CD4-positive, CD25-positive, alpha-beta regulatory T cell (primary cell): ENCODE results near the gene WDFY4. TPM values are rescaled to one million over a fixed set of nuclear protein-coding genes. Genes with fewer than 3 reads are reported as not detected.

Experiments
- ATAC-seq, 2 donors: fragments of 150-1000 bp; cut with Tn5 transposase; one replicate each; pipeline ENCODE4 v1.10.0; 2021; ENCODE audit warnings: low read depth in 2 of 2, moderate number of reproducible peaks in 2 of 2, moderate library complexity in 1 of 2
- DNase-seq, 3 donors: peaks; one replicate each; pipeline versions ENCODE4 v3.0.0 to v3.0.0-alpha.2; 2012 to 2022; ENCODE audit warnings: mixed read lengths in 1 of 3
- H3K27ac ChIP-seq: one replicate; pipeline ENCODE4 v1.7.0; 2013; ENCODE audit warnings: mild to moderate bottlenecking, low read length; ENCODE audit not compliant: insufficient read depth, poor library complexity, severe bottlenecking
- H3K27me3 ChIP-seq: one replicate; pipeline ENCODE4 v1.7.0; 2013; ENCODE audit warnings: low read length; ENCODE audit not compliant: control insufficient read depth, insufficient read depth
- H3K36me3 ChIP-seq: one replicate; pipeline ENCODE4 v1.7.0; 2013; ENCODE audit warnings: mild to moderate bottlenecking, low read length, moderate library complexity; ENCODE audit not compliant: control insufficient read depth, insufficient read depth
- H3K4me1 ChIP-seq: 2 replicates; pipeline ENCODE4 v1.7.0; 2013; ENCODE audit warnings: mild to moderate bottlenecking, low read length; ENCODE audit not compliant: insufficient read depth, control insufficient read depth, poor library complexity, severe bottlenecking
- H3K4me3 ChIP-seq: one replicate; pipeline ENCODE4 v1.7.0; 2013; ENCODE audit warnings: low read depth, mild to moderate bottlenecking, low read length, moderate library complexity
- H3K9me3 ChIP-seq, 2 experiments: 1 replicate in 1 of 2; 2 replicates in 1 of 2; pipeline ENCODE4 v1.7.0; 2013; ENCODE audit warnings: low read length in 2 of 2, mild to moderate bottlenecking in 1 of 2, moderate library complexity in 1 of 2; ENCODE audit not compliant: control insufficient read depth in 2 of 2
- H3K27ac Mint-ChIP-seq, 3 donors: one replicate each; pipeline ENCODE4 v1.8.0; 2020 to 2022; ENCODE audit warnings: mild to moderate bottlenecking in 3 of 3, mixed read lengths in 3 of 3, moderate library complexity in 2 of 3
- H3K27me3 Mint-ChIP-seq: one replicate; pipeline ENCODE4 v1.8.0; 2022; ENCODE audit warnings: mild to moderate bottlenecking, mixed read lengths
- H3K36me3 Mint-ChIP-seq: one replicate; pipeline ENCODE4 v1.8.0; 2020; ENCODE audit warnings: mixed read lengths
- H3K4me1 Mint-ChIP-seq, 4 donors: one replicate each; pipeline ENCODE4 v1.8.0; 2020 to 2022; ENCODE audit warnings: mixed read lengths in 4 of 4, mild to moderate bottlenecking in 1 of 4
- H3K4me3 Mint-ChIP-seq, 4 donors: one replicate each; pipeline ENCODE4 v1.8.0; 2020 to 2022; ENCODE audit warnings: mild to moderate bottlenecking in 4 of 4, mixed read lengths in 4 of 4, moderate library complexity in 3 of 4
- H3K9me3 Mint-ChIP-seq, 7 donors: one replicate each; pipeline ENCODE4 v1.8.0; 2020 to 2022; ENCODE audit warnings: mixed read lengths in 7 of 7, mild to moderate bottlenecking in 3 of 7, moderate library complexity in 2 of 7
- polyA plus RNA-seq, 4 donors: library from polyadenylated mRNA; unstranded; fragments of 300-500 nt; fragmentation: Illumina TruSeq; gene quantifications; one replicate each; pipeline ENCODE4 v1.2.3, GENCODE V29; 2021
- total RNA-seq: library from RNA; stranded (reverse); gene quantifications from one replicate; pipeline ENCODE4 v1.2.3, GENCODE V29; 2022

WDFY4 gene
- total and polyA plus RNA-seq, 5 donors from 2014 or later: 0.15 to 0.57 (median 0.34) TPM

DNA sequence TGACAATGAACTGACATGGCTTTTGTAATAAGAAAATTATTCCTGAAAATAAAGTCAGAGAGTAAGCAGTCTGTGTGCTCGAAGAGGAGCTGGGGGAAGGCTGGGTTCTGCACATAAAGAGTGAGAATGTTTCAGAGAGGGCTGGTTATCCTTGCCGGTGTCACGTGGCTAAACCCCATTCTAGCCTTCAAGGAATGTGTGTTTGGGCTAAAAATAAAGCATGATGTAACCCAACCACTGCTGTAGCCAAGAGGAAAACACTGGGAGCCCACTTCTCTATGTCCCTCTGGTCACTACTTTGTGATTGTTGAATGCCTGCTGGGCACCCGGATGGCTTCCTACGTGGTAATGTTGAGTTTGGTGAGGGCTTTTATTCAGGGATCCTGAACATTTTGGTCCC lies 23.5 kb downstream of the WDFY4 start:
- H3K36me3 ChIP-seq: no peaks in the 10 kb centered on the region
- no peaks in the 10 kb centered on the region for H3K9me3 Mint-ChIP-seq
- DNase-seq (no peak), ATAC-seq (no peak)
- no peak overlapping the region for H3K27ac Mint-ChIP-seq
- no peak overlapping the region for H3K27ac ChIP-seq
- no peak overlapping the region for H3K4me3 Mint-ChIP-seq
- no peaks in the 10 kb centered on the region for H3K36me3 Mint-ChIP-seq
- H3K4me3 ChIP-seq: no peak overlapping the region
- H3K9me3 ChIP-seq: no peaks in the 10 kb centered on the region
- H3K27me3 ChIP-seq: no peaks in the 10 kb centered on the region
- no peaks in the 10 kb centered on the region for H3K4me1 ChIP-seq
- no peaks in the 10 kb centered on the region for H3K4me1 Mint-ChIP-seq
- peaks cover 5% of the 10 kb centered on the region for H3K27me3 Mint-ChIP-seq

DNA sequence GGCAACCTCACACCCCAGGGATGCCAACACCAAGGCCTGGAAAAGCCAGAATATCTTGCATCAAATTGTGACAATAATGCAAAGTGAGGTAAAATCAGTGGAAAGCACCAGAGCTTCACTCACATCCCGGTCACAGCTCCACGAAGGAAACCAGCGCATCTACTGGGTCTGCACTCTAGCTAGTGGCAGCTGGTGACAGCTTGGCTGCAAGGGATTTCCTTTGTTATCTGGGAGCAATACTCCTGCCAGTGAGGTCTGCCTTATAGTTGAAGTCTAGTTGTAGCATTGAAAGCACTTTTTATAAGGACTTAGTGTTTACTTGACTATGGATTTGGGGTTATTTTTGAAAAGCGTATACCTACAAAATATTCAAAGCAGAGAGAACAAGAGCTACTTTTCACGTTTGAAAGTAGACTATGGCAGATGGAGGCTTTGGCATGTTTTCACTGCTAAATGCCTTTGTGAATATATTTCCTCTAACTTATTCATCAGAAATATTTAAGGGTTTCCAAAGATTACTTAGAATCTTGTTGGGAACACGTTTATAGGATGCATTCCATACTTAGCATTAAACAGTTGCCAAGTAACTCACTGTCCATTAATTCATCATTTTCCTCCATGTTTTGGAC lies 26.1 kb downstream of the WDFY4 start:
- H3K36me3 Mint-ChIP-seq: no peaks in the 10 kb centered on the region
- H3K27ac Mint-ChIP-seq: no peak overlapping the region
- Histone ChIP-seq H3K27me3 (no peaks in the 10 kb centered on the region), H3K36me3 (no peaks in the 10 kb centered on the region), H3K4me3 (no peak overlapping the region), H3K27ac (no peak overlapping the region), H3K4me1 (no peaks in the 10 kb centered on the region), H3K9me3 (peaks cover 2 to 3% of the 10 kb centered on the region in 2 experiments)
- H3K27me3 Mint-ChIP-seq: peaks cover 5% of the 10 kb centered on the region
- no peaks in the 10 kb centered on the region for H3K4me1 Mint-ChIP-seq
- DNase-seq (no peak), ATAC-seq (no peak)
- peaks cover 0 to 12% (median 2%) of the 10 kb centered on the region in 7 donors for H3K9me3 Mint-ChIP-seq
- no peak overlapping the region for H3K4me3 Mint-ChIP-seq

DNA sequence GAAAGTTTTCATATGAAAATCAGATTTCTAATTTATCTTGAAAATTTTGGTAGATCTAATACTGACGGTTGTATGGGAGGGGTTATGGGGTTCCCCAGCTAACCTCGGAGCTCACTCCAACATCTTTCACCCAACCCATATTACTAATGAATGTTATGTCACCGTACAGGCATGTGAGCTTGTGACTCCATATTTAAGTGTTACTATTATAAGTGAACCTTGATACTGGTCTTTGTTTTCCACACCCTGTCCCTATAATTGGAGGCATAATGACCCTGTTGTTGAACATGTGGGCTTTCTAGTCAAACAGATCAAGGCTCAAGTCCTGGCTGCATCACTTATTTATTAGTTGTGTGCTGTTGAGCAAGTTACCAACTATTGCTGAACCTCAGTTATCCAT lies 27.2 kb downstream of the WDFY4 start:
- Mint-ChIP-seq H3K4me1 (no peaks in the 10 kb centered on the region), H3K36me3 (no peaks in the 10 kb centered on the region), H3K27ac (no peak overlapping the region), H3K27me3 (peaks cover 5% of the 10 kb centered on the region), H3K9me3 (peaks cover 0 to 12% (median 2%) of the 10 kb centered on the region in 7 donors), H3K4me3 (no peak overlapping the region)
- no peak overlapping the region for H3K27ac ChIP-seq
- H3K9me3 ChIP-seq: peaks cover 2 to 3% of the 10 kb centered on the region in 2 experiments
- no peaks in the 10 kb centered on the region for H3K4me1 ChIP-seq
- no peak overlapping the region for H3K4me3 ChIP-seq
- no peaks in the 10 kb centered on the region for H3K36me3 ChIP-seq
- DNase-seq: no peak
- H3K27me3 ChIP-seq: no peaks in the 10 kb centered on the region
- no peak for ATAC-seq

DNA sequence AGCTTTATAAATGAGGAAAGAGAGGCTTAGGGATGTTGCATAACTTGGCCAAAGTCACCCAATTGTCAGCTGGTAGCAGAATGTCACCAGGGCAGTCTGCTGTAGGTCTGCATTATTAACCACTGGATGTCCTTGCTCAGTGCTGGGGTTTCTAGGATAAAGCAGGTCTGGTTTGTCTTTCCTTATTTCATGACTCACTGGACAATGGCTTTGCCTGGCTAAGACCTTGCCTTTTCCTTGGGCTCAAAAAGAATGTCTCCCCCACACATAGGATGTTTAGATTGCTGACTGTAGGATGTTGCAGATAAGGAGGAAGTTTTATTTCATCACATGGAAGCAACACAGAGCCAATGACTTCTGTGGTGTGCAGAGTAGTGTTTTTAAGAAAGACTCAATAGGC lies 29.4 kb downstream of the WDFY4 start:
- Histone ChIP-seq H3K4me3 (no peak overlapping the region), H3K27me3 (no peaks in the 10 kb centered on the region), H3K4me1 (no peaks in the 10 kb centered on the region), H3K9me3 (peaks cover 2 to 3% of the 10 kb centered on the region in 2 experiments), H3K27ac (no peak overlapping the region), H3K36me3 (no peaks in the 10 kb centered on the region)
- H3K27me3 Mint-ChIP-seq: no peaks in the 10 kb centered on the region
- peaks cover 0 to 12% (median 2%) of the 10 kb centered on the region in 7 donors for H3K9me3 Mint-ChIP-seq
- no peaks in the 10 kb centered on the region for H3K36me3 Mint-ChIP-seq
- no peak overlapping the region for H3K4me3 Mint-ChIP-seq
- ATAC-seq (no peak), DNase-seq (no peak)
- H3K27ac Mint-ChIP-seq: no peak overlapping the region
- H3K4me1 Mint-ChIP-seq: no peaks in the 10 kb centered on the region

DNA sequence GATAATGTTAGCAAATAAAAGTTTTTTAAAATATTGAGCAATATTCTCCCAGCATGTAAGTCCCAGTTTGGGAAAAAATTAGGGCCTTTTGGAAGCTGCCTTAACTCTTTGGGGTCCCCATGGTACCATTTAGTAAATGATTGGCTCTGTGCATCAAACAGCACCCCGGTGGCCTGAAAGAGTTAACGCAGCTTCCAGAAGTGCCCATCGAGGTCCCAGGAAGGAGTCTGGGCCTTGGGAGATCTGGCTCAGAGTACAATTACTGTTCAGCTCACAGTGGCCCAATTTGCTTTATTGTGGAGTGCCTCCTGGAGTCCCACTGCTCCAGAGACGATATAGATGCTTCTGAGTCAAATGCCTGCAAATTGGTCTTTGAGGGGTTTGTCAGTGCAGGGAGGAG lies 31.7 kb downstream of the WDFY4 start:
- peaks cover 2 to 3% of the 10 kb centered on the region in 2 experiments for H3K9me3 ChIP-seq
- no peak overlapping the region for H3K27ac ChIP-seq
- Mint-ChIP-seq H3K4me3 (no peak overlapping the region), H3K4me1 (no peaks in the 10 kb centered on the region), H3K9me3 (peaks cover 0 to 12% (median 2%) of the 10 kb centered on the region in 7 donors), H3K36me3 (no peaks in the 10 kb centered on the region), H3K27me3 (no peaks in the 10 kb centered on the region), H3K27ac (no peak overlapping the region)
- no peaks in the 10 kb centered on the region for H3K4me1 ChIP-seq
- DNase-seq (no peak), ATAC-seq (no peak)
- H3K27me3 ChIP-seq: no peaks in the 10 kb centered on the region
- no peak overlapping the region for H3K4me3 ChIP-seq
- no peaks in the 10 kb centered on the region for H3K36me3 ChIP-seq

DNA sequence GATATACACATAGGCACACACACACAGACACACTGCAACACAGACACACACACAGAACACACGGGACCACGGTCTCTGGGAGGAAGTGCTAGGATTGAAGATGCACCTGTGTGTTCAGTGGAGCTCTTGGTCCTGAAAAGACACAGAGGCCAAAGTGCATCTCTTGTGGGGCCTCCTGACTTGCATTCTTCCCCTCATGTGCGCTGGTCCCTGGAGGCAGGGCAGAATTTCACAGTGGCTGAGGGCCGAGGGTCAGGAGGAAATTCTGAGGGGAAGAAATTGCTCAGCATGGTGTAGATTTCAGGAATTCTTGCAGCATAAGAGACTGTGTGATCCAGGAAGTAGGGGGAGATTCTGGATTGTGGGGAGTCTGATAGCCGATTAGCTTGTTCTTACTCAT lies 35.9 kb downstream of the WDFY4 start:
- Mint-ChIP-seq H3K9me3 (peaks cover 0 to 3% (median 0%) of the 10 kb centered on the region in 7 donors), H3K27ac (no peak overlapping the region), H3K4me3 (no peak overlapping the region), H3K27me3 (no peaks in the 10 kb centered on the region), H3K36me3 (no peaks in the 10 kb centered on the region), H3K4me1 (no peaks in the 10 kb centered on the region)
- no peak overlapping the region for H3K4me3 ChIP-seq
- H3K36me3 ChIP-seq: no peaks in the 10 kb centered on the region
- no peaks in the 10 kb centered on the region for H3K9me3 ChIP-seq
- no peaks in the 10 kb centered on the region for H3K27me3 ChIP-seq
- H3K27ac ChIP-seq: no peak overlapping the region
- DNase-seq (no peak), ATAC-seq (no peak)
- H3K4me1 ChIP-seq: no peaks in the 10 kb centered on the region

DNA sequence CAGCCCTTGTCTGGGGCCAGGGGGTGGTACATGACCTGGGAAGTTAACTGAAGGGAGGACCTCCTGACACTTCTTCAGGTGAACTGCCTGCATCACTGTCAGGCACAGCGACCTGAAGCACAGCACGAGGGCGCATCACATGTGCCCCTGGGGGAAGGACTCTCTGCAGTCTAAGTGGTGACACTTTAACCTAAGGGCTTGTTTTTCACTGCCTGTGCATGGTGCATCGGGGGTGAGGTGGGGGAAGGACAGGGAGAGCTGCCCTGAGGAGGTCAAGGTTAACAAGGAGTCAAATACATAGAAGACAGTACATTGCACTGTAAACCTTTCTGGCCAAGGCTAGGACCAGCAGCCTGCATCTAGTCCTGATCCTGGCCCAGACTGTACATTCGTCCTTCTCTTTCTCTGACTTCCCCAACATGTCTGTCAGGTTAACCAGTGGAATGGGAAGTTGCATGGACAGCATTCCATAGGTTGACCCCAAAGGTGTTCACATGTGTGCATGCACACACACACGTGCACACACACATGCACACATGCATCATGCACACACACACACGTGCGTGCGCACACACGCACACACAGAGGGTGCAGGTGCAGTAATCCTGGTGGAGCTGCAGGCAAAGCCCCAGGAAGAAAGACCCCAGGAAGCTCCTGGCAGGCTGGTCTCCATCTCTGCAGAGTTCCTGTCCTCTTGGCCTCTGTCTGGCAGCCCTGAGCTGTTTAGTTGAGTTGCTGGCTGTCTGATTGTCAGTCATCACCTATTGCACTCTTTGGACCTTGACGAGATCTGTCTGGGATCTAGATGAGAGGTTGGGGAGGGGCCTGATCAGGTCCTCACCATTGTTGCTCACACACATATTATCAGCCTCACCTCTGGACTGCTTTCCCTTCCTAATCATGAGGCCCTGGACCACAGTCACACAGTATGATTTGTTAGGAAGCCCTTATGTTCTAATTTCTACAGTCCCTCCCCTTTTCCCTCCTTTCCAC lies 37.8 kb downstream of the WDFY4 start:
- no peaks in the 10 kb centered on the region for H3K36me3 ChIP-seq
- no peak for DNase-seq
- no peak overlapping the region for H3K27ac Mint-ChIP-seq
- no peaks in the 10 kb centered on the region for H3K27me3 Mint-ChIP-seq
- H3K36me3 Mint-ChIP-seq: no peaks in the 10 kb centered on the region
- H3K4me3 ChIP-seq: no peak overlapping the region
- H3K4me3 Mint-ChIP-seq: no peak overlapping the region
- no peak for ATAC-seq
- no peaks in the 10 kb centered on the region for H3K27me3 ChIP-seq
- no peaks in the 10 kb centered on the region for H3K4me1 ChIP-seq
- no peaks in the 10 kb centered on the region for H3K9me3 ChIP-seq
- H3K27ac ChIP-seq: no peak overlapping the region
- H3K9me3 Mint-ChIP-seq: peaks cover 0 to 2% (median 0%) of the 10 kb centered on the region in 7 donors
- no peaks in the 10 kb centered on the region for H3K4me1 Mint-ChIP-seq
